Heart right ventricle (tissue), 16 donors: ENCODE data around the gene HK1. TPM values are rescaled to one million over a fixed set of nuclear protein-coding genes. Genes with fewer than 3 reads are reported as not detected.

Experiments used
- ATAC-seq, 8 donors: fragments of 200-7000 bp; cut with Tn5 transposase; one replicate each; pipeline ENCODE4 v1.9.1; 2020; ENCODE audit warnings: mild to moderate bottlenecking in 8 of 8, moderate library complexity in 8 of 8, moderate number of reproducible peaks in 1 of 8
- DNase-seq, 2 donors: peaks; one replicate each; pipeline ENCODE4 v3.0.0-alpha.2; 2020
- H3K27ac ChIP-seq, 10 donors: fragments of 200-600 bp; sonication (generic) in 2 of 10; one replicate each; pipeline versions ENCODE4 v1.5.0 to v1.8.0; 2020 to 2022; ENCODE audit warnings: mild to moderate bottlenecking in 3 of 10
- H3K27me3 ChIP-seq, 7 donors: fragments of 200-600 bp; one replicate each; pipeline ENCODE4 v1.8.0; 2021 to 2022; ENCODE audit warnings: mild to moderate bottlenecking in 2 of 7
- H3K36me3 ChIP-seq, 9 donors: fragments of 200-600 bp; sonication (generic) in 1 of 9; one replicate each; pipeline versions ENCODE4 v1.5.0 to v1.8.0; 2020 to 2022; ENCODE audit warnings: mild to moderate bottlenecking in 2 of 9
- H3K4me1 ChIP-seq, 9 donors: fragments of 200-600 bp; sonication (generic) in 1 of 9; one replicate each; pipeline versions ENCODE4 v1.5.0 to v1.8.0; 2020 to 2022; ENCODE audit warnings: mild to moderate bottlenecking in 4 of 9
- H3K4me3 ChIP-seq, 10 donors: fragments of 200-600 bp; sonication (generic) in 2 of 10; one replicate each; pipeline versions ENCODE4 v1.5.0 to v1.8.0; 2020 to 2022; ENCODE audit warnings: mild to moderate bottlenecking in 7 of 10, moderate library complexity in 2 of 10
- H3K9me3 ChIP-seq, 11 donors: fragments of 200-600 bp in 10 of 11; sonication (generic) in 2 of 11; one replicate each; pipeline versions ENCODE4 v1.5.0 to v1.8.0; 2013 to 2022; ENCODE audit warnings: mild to moderate bottlenecking in 2 of 11, control low read depth in 1 of 11, moderate library complexity in 1 of 11
- WGBS, 2 donors: extraction: QIAGEN DNeasy Blood & Tissue Kit; methylation state at CpG; one replicate each; pipeline ENCODE4 v1.1.7; 2013; ENCODE audit warnings: inconsistent platforms in 1 of 2; 5-methylcytosine and 5-hydroxymethylcytosine counted together
- intact Hi-C, 10 donors: fragments of 100-400 bp; cut with DNase I; formaldehyde crosslinking; loops; one replicate each; pipeline versions ENCODE4 v1.11.1 to v1.14.2; 2022
- polyA plus RNA-seq, 2 donors: library from polyadenylated mRNA; stranded (reverse); fragments of 200-250 nt; gene quantifications; one replicate each; pipeline ENCODE4 v1.2.3, GENCODE V29; 2013
- total RNA-seq, 10 donors: library from RNA; stranded (reverse); fragmentation: NEBNext Ultra II Directional in 3 of 10; extraction: Animal tissue kit (Norgen Biotek cat#: 25700) in 3 of 10; gene quantifications; one replicate each; pipeline versions ENCODE4 v1.2.1 to v1.2.4, GENCODE V29; 2021 to 2023
- TF ChIP-seq, protein P1 (sequence below), 9 donors: fragments of 200-600 bp; sonication (generic) in 2 of 9; IDR thresholded peaks; one replicate each; pipeline versions ENCODE4 v1.5.0 to v1.8.0; 2021 to 2022; ENCODE audit warnings: antibody characterized with exemption in 9 of 9, mild to moderate bottlenecking in 5 of 9, moderate library complexity in 1 of 9
- donor health status: Arrhythmogenic right ventricular cardiomyopathy.
- donor health status: ischemic (EF 13 %, LVEDD 7.1; RV severe dilation, severe dysfunction).
- donor health status: healthy with polysubstance abuse.
- donor health status: DM: no; HTN: yes; CAD: no.
- donor health status: DM: no; HTN: no; CAD: no.
- donor health status: ischemic (EF 25% LVEDD 6.9; RV normal size, moderate dysfunction).
- donor health status: ischemic (EF 25% LVEDD 5.7; RV mildly dilated, moderate dysfunction).
- donor health status: healthy.
- donor health status: DM: yes; HTN: yes; CAD: no.
- donor health status: Ischemic cardiomyopathy.
- donor health status: ischemic (EF 35%, LVEDD 5.7; RV mildly dilated, moderate dysfunction).
- donor health status: nonischemic (EF 11% LVEDD 7.7; RV severe dilation, severe dysfunction).
- donor health status: DM: yes; HTN: yes; CAD: no.
- donor health status: PGD.
- donor health status: ischemic (EF 29% LVEDD 5.4; RV normal size, mild dysfunction).
- donor health status: nonischemic (EF 23%, LVEDD 6.1; RV moderate dilation, normal function).

HK1 gene
- total and polyA plus RNA-seq, 12 donors: 51.9 to 322 (median 233) TPM

DNA sequence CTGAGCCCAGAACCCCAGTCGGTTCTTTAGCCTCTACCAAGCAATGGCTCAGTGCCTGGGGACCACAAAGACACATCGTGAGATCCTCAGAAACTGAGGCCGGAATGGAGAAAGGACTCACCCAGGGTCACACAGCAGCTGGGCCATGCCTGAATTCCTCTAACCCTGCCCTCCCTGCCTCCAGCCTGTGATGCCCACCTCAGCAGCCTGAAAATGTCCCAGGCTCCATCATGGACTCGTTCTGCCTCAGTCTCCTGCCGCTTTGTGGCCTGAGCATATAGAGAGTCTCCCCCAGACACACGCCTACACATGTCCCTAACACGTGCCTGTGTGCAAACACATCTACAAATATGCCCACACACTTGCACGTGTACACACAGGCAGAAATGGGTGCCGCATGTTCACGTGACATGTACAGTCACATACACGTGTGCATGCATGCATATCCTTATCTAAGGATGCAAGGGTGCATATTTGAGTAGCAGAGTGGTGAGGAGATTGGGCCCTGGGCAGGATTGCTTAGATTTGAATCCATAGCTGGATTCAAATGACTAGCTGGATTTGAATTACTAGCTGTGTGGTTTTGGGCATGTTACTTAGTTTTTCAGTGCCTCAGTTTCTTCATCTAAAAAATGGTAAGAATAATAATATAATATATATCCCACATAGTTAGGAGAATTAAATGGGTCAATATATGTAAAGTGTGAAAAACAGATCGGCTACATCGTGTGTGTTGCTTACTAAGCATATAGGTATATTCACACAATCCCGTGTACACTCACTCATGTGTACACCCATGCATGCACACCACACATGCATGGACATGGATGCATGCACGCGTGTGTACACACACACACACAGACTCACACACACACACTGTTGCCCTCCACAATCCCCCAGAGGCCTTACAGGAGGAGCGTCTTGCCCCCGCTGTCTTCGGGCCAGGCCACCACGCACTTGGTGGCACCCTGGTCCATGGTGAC lies 136.0 kb downstream of the HK1 start:
- 89 to 91% methylated on average over 20 of the region's 20 CpGs for WGBS, 2 donors
- DNase-seq: no peak
- TF ChIP-seq, protein P1, sequence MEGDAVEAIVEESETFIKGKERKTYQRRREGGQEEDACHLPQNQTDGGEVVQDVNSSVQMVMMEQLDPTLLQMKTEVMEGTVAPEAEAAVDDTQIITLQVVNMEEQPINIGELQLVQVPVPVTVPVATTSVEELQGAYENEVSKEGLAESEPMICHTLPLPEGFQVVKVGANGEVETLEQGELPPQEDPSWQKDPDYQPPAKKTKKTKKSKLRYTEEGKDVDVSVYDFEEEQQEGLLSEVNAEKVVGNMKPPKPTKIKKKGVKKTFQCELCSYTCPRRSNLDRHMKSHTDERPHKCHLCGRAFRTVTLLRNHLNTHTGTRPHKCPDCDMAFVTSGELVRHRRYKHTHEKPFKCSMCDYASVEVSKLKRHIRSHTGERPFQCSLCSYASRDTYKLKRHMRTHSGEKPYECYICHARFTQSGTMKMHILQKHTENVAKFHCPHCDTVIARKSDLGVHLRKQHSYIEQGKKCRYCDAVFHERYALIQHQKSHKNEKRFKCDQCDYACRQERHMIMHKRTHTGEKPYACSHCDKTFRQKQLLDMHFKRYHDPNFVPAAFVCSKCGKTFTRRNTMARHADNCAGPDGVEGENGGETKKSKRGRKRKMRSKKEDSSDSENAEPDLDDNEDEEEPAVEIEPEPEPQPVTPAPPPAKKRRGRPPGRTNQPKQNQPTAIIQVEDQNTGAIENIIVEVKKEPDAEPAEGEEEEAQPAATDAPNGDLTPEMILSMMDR (IDR thresholded peaks at IDR 0.05): no peak

DNA sequence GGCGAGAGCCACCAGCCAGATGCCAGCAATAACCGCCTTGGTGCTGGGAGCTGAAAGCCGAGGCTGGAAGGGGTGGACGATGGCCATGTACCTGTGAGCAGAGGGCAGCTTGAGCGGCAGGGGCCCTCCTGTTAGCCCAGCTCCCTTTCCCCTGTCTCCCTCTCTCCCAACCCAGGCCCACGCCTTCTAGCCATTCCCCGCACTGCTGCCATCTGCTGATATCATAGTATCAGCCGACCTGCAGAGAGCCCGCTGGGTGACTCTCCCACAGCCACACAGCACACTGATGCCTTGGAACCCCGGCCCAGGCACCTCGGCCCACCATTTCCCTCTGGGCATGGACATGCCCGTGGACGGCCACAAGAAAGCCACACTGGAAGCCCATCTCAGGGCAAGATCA lies 136.8 kb downstream of the HK1 start:
- DNase-seq: no peak
- TF ChIP-seq, protein P1 (IDR thresholded peaks at IDR 0.05): no peak
- H3K4me3 ChIP-seq: no peak overlapping the region
- WGBS, 2 donors: 87 to 89% methylated on average over 13 of the region's 13 CpGs
- H3K9me3 ChIP-seq: no peaks in the 10 kb centered on the region
- no peaks in the 10 kb centered on the region for H3K27me3 ChIP-seq
- no peak for ATAC-seq
- intact Hi-C loops: no loop called here
- peaks cover 0 to 7% (median 3%) of the 10 kb centered on the region in 9 donors for H3K4me1 ChIP-seq
- no peak overlapping the region for H3K27ac ChIP-seq
- no peaks in the 10 kb centered on the region for H3K36me3 ChIP-seq

More for the DNA sequence above, 136.0 kb downstream of the HK1 start:
- Histone ChIP-seq H3K36me3 (no peaks in the 10 kb centered on the region), H3K4me3 (no peak overlapping the region), H3K27me3 (no peaks in the 10 kb centered on the region), H3K9me3 (no peaks in the 10 kb centered on the region), H3K27ac (no peak overlapping the region), H3K4me1 (peaks cover 0 to 11% (median 6%) of the 10 kb centered on the region in 9 donors)
- intact Hi-C loops: loop anchor here in 3 of 10 donors (5.0 kb wide), 3 partner anchors 93 to 223 kb away; no protein-coding TSS in a partner anchor
- ATAC-seq: no peak

DNA sequence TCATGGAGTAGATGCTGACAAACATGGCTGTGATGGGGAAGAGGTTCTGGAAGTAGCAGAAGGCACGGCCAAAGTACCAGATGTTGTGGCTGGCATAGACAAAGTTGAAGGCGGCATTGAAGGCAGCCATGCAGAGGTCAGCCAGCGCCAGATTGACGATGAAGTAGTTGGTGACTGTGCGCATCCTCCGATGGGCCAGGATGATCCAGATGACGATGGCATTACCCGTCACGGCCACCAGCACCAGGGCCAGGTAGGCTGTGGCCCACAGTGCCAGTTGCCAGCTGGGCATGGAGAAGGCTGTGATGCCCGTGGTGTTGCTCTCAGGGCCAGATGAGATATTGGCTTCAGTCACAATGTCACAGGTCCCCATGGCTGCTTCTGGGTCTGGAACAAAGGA lies 137.7 kb downstream of the HK1 start:
- ATAC-seq (no peak), DNase-seq (no peak)
- no peaks in the 10 kb centered on the region for H3K27me3 ChIP-seq
- peaks cover 0 to 7% (median 3%) of the 10 kb centered on the region in 9 donors for H3K4me1 ChIP-seq
- intact Hi-C loops: no loop called here
- H3K4me3 ChIP-seq: no peak overlapping the region
- no peaks in the 10 kb centered on the region for H3K9me3 ChIP-seq
- H3K27ac ChIP-seq: no peak overlapping the region
- TF ChIP-seq, protein P1 (IDR thresholded peaks at IDR 0.05): no peak
- WGBS, 2 donors: 94 to 95% methylated on average over 10 of the region's 10 CpGs
- no peaks in the 10 kb centered on the region for H3K36me3 ChIP-seq

DNA sequence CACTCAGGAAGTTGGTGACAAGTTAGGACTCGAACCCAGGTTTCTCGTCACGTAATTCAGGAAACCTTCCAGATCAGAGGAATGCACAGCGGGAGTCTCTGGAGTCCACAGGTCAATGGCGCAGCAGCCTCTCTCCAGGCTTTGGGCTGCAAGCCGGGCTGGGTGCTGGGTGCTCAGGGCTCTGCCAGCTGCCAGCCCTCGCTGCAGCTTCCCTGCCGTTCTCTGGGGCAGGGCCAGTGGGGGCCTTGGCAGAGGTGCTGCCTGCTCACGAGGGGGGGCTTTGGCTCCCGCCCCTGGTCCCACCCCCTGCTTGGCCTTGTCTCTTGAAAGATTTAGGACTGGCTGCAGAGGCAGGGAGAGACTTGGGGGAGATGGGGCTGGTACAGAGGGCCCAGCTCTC lies 138.4 kb downstream of the HK1 start, which contains the start of gene TACR2:
TSS of gene TACR2 (minus strand) at position 224 of the 400 bp plus-strand sequence. CDS start 595 bp downstream, outside the sequence.
- no peaks in the 10 kb centered on the region for H3K27me3 ChIP-seq
- DNase-seq: no peak
- no peak within 1 kb of the TSS for H3K27ac ChIP-seq
- H3K36me3 ChIP-seq: no peaks in the 10 kb centered on the region
- WGBS, 2 donors: 49 to 58% methylated on average over 10 of the region's 10 CpGs
- intact Hi-C loops: no loop called here
- peak in 4 of 8 donors; percentile 9 to 42 (median 36) for ATAC-seq
- no peak within 1 kb of the TSS for H3K4me3 ChIP-seq
- TF ChIP-seq, protein P1 (IDR thresholded peaks at IDR 0.05): no peak
- no peaks in the 10 kb centered on the region for H3K9me3 ChIP-seq
- peaks cover 0 to 10% (median 3%) of the 10 kb centered on the region in 9 donors for H3K4me1 ChIP-seq
